ENCODE results near the gene RNF208.

Gene RNF208

DNA sequence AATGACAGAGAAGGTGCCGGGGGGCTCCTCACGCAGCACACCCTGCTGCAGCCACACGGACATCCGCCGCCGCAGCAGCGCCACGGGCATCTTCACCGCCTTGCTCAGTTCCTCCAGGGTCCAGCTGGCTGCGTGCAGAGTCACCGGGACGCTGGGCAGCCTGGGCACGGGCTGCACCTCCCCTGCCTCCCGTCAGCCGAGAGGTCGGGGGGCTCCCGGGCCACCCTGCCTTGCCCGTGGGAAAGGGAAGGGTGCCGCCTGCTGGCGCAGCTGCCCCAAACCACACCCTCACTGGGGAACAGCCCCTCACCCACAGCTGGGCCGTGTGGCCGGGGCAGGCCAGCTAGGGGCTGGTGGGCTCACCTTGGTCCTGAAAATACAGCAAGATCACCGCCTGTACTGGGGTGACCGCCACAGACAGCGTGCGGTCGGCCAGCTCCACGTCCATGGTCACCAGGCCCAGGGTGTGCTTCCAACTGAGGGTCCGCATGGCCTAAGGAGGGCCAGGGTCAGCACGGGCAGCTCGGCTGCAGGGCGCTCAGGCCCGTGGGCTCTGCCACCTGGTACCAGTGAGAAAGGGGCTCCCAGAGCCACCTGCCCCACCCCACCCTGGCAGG, 46.6 kb downstream of the RNF208 start:
- DNase-seq (ENCODE audit: low read depth): no peak

DNA sequence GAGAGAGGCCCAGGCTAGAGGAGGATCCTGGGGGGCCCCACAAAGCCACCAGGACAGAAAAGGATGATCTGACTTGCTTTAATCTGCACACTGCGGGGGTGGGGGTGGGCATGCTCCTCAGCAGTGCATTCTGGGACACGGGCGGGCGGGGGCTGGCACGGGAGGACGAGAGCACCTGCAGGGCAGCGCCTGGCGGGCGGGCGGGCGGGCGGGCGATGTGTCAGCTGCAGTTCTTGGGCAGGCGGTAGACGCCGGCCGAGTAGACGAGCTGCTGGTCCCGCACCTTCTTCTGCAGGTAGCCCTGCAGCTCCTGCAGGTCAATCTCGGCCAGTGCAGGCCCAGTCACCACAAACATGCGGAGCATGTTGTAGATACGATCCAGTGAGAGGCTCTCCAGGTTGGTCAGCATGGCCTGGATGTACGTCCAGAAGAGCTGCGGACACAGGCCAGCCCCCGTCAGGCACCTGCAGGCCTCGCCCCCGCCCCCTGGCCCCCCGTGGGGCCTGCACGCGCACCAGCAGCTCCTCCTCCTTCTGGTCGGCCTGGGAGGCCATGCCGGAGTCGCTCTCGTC, 47.2 kb downstream of the RNF208 start:
- DNase-seq (ENCODE audit: low read depth): no peak

GRCh38 chr9:137173796-137174664, 48.0 kb downstream of the RNF208 start:
- no peak for DNase-seq (ENCODE audit: low read depth)

DNA sequence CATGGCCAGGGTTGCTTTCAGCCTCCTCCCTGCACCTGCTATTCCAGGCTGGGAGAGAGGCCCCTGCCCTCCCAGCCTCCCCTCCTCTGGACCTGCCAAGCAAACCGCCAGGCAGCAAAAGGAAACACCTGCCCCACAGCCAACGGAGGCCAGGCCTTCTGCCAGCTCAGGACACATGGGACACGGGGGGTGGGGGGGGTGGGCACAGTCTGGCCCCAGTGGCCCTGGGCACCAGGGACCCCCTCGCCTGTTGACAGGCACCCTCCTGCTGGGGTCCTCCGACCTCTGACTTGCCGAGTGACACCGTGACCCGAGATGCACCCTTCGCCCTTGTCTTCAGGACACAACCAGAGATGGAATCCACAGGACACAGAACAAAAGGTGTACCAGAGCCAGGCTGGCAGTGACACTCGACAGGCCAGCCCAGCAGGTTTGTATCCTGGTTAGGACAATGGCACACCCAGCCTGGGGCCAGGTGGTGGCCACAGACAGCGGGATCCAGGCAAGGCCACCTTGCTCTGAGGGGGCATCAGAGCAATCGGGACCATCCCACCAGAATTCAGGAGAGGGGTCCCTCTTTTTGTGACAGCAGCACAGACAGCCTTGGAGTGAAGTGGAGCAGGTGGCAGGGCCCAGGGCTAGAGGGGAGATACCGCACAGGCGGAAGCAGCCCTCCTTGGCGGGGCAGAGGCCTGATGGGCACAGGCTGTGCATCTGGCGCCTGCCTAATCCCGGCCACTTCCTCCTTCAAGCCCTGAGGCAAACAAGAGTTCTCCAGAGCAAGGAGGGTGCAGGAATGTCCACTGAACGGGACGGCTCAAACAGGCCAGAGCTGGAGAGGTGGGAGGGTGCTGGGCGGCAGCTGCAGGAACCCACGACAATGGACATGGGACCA, 48.9 kb downstream of the RNF208 start:
- no peak for DNase-seq (ENCODE audit: low read depth)

DNA sequence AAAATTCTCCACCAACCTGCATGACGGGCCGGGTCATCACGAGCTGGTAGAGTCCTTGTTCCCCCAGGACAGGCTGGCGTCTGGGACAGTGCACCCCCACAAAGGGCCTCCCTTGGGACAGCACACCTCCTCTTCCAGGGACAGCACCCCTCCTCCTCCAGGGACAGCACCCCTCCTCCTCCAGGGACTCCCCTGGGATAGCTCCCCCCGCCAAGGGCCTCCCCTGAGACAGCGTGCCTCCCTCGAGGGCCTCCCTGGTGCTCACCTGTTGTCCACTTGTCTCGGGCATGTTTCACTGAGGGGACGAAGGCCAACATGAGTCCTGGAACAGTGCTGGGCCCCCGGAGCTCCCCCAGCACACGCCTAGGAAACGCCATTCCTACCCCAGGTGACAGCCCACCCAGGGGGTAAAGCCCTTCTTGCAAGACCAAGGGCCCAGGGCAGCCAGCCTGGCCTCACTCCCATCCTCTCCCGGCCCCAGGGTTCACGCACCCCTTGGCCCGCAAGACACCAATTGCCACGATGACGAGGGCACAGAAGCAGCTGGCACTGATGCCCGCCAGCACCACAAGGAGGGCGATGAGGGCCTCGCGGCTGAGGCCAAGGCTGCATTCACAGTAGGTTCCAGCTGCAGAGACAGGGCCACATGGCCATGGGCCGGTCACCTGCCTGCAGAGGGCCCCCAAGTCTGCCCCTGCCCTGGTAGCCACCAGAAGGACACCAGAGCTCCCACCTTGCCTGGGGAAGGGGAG, 50.7 kb downstream of the RNF208 start:
- DNase-seq (ENCODE audit: low read depth): no peak

DNA sequence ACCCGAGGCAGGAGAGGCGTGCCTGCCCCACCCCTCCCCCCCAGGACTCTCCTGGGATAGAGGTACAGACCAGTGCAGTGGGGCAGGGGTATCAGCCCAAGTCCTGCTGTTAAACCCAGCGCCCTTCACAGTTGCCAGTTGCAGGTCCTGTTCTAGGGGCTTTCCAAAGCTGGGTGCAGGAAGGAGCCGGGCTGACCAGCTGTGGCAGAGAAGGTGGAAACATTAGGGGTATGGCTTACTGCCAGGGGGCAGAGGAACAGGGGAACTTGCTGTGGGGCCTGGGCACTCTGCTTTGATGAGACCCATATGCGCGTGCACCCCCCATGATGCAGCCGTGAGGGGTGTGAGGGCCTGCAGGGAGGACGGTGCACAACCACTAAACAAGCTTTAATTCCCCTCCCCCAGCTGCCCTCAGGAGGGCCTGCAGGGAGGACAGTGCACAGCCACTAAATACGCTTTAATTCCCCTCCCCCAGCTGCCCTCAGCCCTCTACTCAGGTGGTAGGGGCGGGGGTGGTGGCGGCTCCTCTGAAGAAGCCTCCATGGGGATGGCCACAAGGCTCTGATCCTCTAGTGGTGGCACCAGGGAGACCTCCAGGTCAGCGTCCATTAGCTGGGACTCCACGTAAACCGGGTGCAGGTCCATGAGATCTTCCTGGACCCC, 51.4 kb downstream of the RNF208 start:
- no peak for DNase-seq (ENCODE audit: low read depth)

Measured in stimulated activated CD8-positive, alpha-beta memory T cell treated with anti-CD3 and anti-CD28 coated beads, Interleukin-12 subunit alpha, Interleukin-12 subunit beta, amount 100 ng/mL, for 1 hour (primary cell).